Fibroblast of villous mesenchyme (primary cell): ENCODE results near the gene TCF7. TPM values are rescaled to one million over a fixed set of nuclear protein-coding genes. Genes with fewer than 3 reads are reported as not detected.

Experiments
- DNase-seq: peaks from one replicate; pipeline ENCODE4 v3.0.0-alpha.2; 2010; ENCODE audit warnings: low read depth
- H3K4me3 ChIP-seq: 2 replicates; pipeline ENCODE4 v1.5.1; 2011; ENCODE audit warnings: low read depth, mild to moderate bottlenecking, low read length
- total RNA-seq: library from RNA; depleted of rRNA; stranded (reverse); fragments of >200 nt; gene quantifications from 2 replicates; pipeline ENCODE4 v1.2.3, GENCODE V29; 2012
- TF ChIP-seq, protein P1 (sequence below): IDR thresholded peaks from 2 replicates; pipeline ENCODE4 v1.5.1; 2012; ENCODE audit warnings: low read depth, mild to moderate bottlenecking, low read length; ENCODE audit not compliant: insufficient read depth

The TCF7 gene
- total RNA-seq, 1 donor: under 0.01 TPM

DNA sequence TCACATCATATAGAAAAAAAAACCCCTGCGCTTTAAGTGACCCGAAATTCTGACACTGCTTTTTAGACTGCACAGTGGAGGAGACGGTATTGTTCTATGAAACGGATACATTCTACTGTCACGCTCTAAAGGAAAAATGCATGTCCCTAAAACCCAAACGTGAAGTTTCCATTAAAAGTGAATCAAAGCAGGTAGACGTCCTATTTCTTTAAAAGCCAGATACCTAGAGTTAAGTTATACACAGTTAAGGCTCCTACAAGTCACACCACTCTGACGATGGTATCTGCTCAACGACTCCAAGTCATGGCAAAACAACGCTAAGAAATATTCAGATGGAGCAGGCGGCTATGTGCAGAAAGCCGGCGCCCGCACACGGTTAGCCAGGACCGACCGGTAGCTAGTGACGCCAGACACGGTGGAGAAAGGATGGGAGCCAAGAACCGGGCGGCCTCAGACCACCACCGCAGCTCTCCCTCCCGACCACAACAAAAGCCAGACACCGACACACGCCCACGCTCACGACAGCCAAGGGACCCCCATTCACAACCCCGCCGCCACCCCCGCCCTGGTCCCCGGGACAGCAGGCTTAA is 61.5 kb downstream of the TCF7 start:
- TF ChIP-seq, protein P1, sequence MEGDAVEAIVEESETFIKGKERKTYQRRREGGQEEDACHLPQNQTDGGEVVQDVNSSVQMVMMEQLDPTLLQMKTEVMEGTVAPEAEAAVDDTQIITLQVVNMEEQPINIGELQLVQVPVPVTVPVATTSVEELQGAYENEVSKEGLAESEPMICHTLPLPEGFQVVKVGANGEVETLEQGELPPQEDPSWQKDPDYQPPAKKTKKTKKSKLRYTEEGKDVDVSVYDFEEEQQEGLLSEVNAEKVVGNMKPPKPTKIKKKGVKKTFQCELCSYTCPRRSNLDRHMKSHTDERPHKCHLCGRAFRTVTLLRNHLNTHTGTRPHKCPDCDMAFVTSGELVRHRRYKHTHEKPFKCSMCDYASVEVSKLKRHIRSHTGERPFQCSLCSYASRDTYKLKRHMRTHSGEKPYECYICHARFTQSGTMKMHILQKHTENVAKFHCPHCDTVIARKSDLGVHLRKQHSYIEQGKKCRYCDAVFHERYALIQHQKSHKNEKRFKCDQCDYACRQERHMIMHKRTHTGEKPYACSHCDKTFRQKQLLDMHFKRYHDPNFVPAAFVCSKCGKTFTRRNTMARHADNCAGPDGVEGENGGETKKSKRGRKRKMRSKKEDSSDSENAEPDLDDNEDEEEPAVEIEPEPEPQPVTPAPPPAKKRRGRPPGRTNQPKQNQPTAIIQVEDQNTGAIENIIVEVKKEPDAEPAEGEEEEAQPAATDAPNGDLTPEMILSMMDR: no peak
- DNase-seq: peak; percentile 39
- H3K4me3 ChIP-seq: peak overlapping the region; percentile 93

DNA sequence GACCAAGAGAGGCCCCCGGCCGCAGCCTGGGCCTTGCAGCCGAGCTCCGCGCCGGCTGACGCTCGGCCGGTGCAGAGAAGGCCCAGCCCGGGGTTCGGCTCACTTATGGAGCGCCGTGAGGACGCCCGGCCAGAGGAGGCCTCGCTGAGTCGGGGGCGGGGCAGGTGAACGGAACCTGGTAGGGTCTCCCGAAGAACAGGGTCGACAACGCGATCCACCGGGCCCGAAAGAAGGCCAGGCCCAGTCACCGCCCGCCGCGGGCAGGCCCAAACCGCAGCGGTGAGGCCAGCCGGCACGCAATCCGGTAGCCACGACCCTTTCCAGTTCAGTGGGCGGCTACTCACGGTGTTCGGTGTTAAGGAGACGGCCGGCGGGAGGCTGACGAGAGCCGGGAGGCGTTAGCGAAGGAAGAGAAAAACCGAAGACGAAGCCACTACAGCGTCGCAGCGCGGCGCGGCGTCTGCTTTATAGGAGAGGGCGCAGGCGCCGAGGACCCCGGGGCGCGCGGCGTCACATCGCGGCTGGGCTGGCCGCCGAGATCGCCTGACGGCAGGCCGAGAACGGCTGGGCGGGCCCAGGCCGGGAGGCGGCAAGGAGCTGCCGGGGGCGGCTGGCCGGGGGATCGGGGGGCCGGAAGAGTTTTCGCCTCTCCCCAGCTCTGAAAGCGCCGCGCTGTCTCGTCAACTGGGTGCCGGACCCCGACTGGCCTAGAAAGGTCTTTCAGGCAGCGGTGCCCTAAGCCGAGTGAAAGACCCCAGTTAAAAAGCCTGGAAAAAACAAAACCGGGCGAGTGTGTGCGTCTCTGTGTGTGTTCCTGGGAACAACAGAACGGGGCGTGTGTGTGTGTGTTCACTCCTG is 62.3 kb downstream of the TCF7 start, which contains the start of gene SKP1:
SKP1 (minus strand) TSS at position 440 of the 858 bp plus-strand sequence. CDS start 2,928 bp downstream, outside the sequence.
- peak; percentile 82 for DNase-seq
- H3K4me3 ChIP-seq: peak within 1 kb of the TSS; percentile 93
- TF ChIP-seq, protein P1: no peak

DNA sequence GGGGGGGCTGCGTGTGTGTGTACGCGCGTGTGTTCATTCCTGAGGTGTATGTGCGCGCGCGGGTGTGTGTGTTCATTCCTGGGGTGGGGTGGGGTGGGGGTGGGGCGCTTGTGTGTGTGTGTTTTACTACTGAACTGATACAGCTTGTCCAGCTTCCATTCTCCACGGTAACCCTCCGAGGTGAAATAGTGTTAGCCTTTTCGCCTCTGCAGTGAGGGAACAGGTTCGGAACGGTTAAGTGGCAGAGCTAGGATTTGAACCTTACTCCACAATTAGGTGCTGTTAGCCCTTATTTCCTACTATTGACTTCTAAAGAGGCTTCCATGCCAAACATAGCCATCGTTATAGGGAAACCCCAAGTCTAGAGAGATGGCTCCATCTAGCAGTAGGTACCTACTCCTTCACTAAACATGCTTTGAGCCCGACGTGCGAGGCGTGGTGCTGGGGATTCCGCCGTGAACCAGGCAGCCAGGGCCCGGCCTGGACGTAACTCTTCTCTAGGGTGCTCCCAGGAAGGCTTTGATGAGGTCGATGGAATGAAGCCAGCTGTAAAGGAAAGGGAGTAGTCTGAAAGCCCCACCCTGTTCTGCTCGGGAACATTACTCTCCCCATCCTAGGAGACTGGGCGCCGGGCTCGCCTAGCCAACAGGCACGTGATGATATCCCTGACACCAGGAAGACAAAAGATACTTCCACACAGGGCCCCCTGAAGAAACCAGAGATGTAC is 63.1 kb downstream of the TCF7 start:
- peak; percentile 80 for DNase-seq
- TF ChIP-seq, protein P1: no peak
- peak overlapping the region; percentile 93 for H3K4me3 ChIP-seq

DNA sequence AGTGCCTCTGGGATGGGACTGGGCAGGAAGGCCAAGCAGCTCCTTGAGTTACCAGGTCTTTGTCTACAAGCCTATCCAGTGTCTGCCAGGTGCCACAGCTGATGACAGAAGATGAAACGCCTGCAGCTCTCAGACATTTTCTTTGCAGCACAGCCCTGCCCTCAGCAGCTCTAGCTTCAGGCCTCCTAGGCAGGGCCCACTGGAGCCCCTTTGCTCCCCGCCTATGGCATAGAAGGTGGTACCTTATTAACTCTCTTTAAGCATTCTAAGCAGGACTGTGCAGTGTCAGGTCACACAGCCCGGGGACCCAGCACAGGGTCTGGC is 63.6 kb downstream of the TCF7 start:
- peak overlapping the region; percentile 93 for H3K4me3 ChIP-seq
- TF ChIP-seq, protein P1: no peak
- no peak for DNase-seq

DNA sequence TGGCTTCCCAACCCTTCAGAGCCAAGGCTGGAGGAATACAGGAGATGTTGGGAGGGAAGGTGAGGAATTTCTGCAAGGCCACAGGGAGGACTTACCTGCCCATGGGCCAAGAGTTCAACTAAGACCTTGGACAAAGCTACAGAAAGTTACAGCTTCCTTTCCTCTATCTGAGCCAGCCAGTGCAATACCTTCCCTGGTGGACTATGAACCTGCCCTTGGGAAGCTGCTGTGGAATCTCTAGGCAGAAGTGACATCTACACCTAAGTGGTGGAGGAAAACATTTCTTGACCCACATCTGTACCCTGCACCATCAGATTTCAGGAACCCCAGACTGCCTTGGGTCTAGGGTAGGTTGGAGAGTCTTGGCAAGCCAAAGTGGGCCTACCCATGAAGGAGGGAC is 69.0 kb downstream of the TCF7 start:
- no peak for DNase-seq
- H3K4me3 ChIP-seq: no peak overlapping the region
- TF ChIP-seq, protein P1: no peak

DNA sequence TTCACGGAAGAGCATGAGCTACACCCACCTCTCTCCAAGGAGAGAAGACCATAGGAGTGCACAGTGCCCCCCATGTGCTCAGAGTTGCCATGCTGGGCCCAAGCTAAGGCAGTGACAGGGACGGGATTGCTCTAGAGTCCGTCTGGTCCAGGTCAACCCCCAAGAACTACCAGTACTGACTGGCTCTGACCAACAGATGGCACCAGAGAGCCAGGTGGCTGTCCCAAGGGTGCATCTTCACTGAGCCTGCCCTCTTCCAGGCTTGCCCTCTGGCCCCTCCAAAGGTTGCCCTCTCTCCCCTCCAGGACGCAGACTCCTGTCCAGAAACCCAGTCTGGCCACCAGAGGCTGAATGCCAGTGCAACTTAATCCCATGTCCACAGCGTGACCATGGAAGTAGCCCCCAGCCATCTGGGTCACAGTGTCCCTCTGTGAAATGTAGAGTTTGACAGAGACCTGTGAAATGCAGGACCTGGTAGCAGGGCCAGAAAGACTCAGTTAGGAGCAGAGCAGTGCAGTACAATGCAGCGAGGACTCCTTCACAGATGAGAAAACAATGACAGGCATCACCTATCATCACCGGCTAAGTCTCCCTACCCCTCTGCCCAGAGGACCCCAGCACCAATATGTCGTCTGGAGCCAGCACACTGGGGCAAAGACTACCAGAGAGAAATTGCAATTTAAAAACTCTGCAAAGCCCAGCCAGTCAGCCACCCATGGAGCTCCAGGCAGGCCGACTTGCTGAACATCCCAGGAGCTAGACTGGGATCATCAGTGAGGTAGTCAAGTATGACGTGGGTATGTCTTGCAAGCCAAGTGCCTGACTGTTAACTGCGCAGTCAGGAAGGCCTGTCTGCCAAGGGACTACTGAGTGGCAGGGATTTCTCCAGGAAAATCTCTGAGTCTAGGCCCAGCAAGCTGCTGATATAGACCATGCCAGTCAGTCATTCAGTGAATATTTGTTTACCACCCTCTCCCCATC is 70.0 kb downstream of the TCF7 start:
- no peak overlapping the region for H3K4me3 ChIP-seq
- DNase-seq: peak; percentile 64
- TF ChIP-seq, protein P1: peak; percentile 93
